AG08395 (cell line): Measurements from ENCODE around the gene BAD.
"Not testable (repeated sequence)": the region's sequence is repeated elsewhere in the genome, so short reads cannot be mapped to it uniquely, and the experiment has no call there.

Experiments used
- DNase-seq: peaks from one replicate; pipeline ENCODE4 v3.0.0; 2012; ENCODE audit warnings: mixed read lengths, low spot score

The BAD gene

DNA sequence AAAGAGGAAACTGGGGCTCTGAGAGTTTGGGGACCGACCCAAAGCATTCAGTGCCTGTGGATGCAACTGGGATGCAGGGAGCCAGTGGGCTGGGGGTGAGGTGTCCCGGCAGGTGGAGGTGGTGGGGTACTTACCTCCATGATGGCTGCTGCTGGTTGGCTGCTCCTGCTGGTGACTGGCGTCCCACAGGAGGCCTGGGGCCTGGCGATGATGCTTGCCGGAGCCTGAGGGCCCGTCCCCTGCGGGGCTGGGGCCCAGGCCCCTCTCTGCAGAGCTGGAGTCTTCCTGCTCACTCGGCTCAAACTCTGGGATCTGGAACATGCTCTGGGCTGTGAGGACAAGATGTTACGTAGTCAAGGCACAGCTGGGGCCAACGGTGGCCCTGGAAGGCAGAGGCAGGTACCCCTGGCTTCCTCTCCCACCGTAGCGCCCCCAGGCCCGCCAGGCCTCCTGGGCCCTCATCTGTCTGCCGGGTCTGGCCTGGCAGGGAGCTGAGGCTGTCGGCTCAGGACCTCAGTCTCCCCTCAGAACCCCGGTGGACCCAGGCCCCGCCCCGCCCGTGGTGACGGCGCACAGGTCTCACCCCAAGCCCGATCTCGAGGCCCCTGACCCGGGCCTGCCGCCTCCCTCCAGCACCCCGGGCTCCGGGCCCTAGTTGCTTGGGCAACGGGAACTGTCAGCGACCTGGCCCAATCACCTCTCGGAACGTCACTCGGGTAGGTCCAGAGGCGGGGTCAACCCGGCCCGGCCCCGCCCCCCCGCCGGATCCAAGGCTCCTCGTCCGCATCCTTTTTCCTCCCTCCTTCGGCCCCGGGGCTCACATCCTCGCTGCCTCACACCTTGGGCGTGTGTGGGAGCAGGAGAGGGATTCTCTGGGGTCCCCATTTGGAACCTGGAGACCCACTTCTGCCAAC lies at the start of gene BAD:
Gene BAD (minus strand): TSS at position 618 of the 914 bp plus-strand sequence. CDS start 297 bp downstream, at position 321.
- peak; percentile 99 for DNase-seq

DNA sequence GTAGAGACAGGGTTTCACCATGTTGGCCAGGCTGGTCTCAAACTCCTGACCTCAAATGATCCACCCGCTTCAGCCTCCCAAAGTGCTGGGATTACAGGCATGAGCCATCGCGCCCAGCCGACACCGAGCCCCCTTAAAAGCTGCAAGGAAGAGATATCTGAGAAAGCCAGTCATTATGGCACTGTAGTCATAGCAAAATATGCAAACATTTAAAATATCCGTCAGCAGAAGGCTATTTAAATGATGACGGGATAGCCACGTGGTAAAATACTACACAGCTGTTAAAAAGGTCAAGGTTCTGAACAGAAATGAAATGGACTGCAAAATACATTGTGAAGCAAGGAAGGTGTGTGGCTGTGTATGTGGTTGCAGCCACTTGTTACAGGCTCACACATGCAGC lies 49.1 kb upstream of the BAD start:
- DNase-seq: no peak

DNA sequence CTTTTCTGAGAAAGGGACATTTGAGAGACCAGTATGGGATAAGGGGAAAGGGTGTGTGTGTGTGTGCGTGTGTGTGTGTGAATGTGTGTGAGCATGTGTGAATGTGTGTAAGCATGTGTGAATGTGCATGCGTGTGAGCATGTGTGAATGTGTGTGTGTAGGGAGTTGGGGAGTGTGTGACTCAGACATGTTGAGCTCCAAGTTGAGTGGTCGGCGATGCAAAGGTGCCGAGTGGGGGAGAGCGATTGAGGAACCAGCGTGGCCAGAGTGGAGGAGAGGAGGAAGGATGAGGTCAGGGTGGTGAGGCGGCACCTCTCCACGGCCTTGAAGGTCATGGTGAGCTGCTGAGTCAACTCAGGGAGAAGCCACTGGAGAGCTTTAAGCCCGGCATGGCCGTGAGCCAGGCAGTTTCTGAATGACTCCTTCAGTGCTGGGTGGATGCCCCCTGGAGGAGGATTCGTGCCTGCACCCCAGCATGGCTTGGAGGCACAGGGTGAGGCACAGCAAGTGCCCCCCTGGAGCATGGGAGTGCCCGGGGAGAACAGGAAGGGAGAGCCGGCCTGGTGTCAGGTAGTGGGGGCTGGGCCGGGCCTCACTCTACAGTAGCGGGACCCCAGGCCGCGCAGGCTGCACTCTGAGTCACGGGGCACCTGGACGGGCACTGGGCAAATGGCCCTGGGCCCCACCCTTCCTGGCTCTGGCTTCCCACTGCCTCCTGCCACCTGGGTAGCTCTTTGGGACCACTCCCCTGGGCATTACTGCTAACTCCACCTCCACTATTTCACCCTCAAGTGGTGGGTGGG lies 47.3 kb upstream of the BAD start:
- DNase-seq: peak; percentile 93

DNA sequence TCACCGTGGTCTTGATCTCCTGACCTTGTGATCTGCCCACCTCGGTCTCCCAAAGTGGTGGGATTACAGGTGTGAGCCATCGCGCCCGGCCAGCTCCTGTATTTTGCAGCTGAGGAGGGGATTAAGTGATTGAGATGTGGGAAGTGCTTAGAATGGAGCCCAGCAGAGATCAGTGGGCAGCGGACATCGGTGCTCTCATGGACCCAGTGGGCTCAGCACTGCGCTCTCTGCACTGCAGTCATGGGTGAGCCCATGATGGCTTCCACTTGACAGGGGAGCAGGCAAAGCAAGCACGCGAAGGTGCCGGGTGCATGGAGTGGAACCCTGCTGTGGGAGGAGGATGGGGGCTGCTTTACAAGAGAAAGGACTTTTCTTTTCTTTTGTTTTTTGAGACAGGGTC lies 46.4 kb upstream of the BAD start:
- no peak for DNase-seq

DNA sequence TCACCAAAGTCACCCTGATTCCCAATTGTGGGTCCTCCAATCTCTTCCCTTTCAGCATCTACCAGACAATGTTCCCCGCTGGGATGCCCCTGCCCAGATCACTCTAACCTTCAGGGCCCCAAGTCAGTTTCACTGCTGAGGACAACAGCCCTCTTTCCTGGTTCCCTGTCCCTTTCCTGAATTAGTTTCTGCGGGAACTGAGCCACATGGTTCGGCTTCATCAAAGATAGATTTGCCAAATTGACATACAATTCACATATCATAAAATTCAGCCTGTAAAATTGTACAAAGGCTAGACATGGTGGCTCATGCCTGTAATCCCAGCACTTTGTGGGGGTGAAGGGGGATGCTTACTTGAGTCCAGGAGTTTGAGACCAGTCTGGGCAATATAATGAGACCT lies 43.5 kb upstream of the BAD start:
- no peak for DNase-seq

DNA sequence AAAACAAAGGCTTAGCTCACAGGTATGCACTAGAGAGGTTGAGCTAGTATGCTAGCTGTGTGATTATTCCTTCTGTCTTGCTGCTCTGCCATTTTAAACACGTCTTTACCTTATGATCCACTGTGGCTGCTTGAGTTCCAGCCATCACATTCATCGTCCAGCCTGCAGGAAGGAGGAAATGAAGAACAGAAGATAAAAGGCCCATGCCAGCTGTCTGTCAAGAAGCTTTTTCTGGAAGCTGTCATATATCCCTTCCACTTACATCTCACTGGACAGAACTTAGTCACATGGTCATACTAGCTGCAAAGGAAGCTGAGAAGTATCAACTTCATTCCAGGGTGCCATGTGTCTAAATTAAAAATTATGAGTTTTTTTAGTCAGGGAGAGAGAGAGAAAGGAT lies 42.9 kb upstream of the BAD start:
- DNase-seq: no peak

DNA sequence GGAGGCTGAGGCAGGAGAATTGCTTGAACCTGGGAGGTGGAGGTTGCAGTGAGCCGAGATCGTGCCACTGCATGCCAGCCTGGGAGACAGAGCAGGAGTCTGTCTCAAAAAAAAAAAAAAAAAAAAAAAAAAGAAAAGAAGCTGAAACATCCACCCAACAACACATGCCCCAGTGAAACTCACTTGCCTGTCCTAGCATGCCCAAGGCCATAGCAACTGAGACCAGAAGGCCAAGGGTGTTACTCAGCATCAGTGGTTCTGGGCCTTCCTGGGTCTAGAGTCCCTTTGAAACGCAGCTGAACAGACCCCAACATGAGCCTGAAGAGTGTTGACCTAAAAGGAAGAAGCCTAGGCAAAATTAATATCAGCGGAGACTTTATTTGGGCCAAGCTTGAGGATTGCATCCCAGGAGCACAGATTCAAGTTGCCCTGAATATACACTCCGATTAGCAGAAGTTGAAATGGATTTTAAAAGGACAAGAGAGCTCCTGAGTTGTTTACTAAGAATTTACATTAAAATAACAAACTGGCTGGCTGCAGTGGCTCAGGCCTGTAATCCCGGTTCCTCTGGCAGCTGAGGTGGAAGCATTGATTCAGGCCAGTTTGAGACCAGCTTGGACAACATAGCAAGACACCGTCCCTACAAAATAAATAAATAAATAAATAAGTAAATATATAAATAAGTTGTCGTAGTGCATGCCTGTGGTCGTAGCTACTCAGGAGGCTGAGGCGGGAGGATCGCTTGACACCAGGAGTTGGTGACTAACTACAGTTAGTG lies 40.4 kb upstream of the BAD start:
- DNase-seq: no peak

DNA sequence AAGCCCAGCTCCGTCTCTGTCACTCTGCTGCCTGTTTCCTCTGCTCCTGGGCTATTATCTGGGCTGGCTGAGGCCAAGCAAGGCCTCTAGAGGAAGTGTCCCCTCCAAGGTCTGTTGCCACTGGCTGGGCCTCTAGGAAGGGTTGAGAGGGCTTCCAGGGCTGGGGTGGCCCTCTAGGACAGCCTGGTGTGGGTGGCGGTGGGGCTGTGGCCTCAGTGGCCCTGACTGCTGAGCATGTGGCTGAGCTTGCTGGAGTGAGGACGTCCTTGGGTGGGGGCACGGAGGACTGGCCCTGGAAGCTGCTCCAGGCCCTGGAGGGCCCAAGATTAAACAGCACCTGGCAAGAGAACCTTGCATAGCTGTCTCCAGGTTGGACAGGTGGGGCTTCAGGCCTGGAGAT lies 39.5 kb upstream of the BAD start:
- not testable (repeated sequence) for DNase-seq

DNA sequence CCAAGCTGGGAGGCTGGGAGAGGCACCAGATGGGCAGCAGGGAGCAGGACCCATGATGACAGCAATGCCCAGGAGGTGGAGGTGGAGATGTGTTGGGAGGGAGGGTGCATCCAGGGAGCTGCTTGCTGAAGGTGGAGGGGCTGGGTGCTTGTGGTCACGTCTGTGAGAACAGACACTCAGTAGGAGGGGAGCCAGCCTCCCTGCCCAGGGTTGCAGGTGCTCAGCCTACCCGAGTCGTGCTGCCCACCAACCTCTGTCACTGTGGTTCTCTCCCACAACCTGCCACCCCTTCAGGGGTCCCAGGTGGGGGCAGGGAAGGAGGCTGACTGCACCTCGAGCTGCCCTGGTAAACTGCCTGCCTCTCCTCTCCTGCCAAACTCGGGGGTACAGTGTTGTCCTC lies 38.9 kb upstream of the BAD start:
- DNase-seq: no peak

DNA sequence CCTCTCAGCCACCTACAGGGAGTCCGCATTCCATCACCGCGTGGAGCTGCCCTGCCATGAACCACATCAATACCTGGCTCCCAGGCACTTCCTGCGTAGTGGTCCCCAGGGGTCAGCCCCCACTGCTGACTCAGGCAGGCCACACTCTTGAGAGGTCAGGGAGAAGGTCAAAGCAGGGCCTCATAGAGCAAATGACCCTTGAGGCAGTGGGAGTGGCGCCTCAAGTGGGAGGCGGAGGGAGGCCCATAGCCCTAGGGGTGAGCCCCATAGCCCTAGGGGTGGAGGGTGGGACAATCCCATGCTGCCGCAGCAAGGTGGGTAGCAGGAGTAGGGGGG lies 38.4 kb upstream of the BAD start:
- no peak for DNase-seq

DNA sequence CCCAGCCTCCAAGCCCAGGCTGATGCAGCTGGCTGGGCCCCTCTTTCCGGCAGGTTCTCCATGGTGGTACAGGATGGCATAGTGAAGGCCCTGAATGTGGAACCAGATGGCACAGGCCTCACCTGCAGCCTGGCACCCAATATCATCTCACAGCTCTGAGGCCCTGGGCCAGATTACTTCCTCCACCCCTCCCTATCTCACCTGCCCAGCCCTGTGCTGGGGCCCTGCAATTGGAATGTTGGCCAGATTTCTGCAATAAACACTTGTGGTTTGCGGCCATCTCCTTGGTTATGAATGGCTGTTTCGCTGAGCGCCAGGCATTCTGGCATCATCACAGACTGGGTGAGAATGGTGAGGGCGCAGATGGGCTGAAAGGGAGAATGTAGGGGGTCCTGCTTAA lies 37.1 kb upstream of the BAD start:
- no peak for DNase-seq

DNA sequence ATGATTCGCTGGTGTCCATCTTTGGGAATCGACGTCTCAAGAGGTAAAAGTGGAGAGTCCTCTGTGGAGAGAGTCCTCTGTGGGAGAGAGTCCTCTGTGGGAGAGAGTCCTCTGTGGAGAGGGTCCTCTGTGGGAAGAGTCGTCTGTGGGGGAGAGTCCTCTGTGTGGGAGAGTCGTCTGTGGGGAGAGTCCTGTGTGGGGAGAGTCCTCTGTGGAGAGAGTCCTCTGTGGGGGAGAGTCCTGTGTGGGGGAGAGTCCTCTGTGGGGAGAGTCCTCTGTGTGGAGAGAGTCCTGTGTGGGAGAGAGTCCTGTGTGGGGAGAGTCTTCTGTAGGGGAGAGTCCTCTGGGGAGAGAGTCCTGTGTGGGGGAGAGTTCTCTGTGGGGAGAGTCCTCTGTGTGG lies 36.6 kb upstream of the BAD start:
- DNase-seq: no peak

DNA sequence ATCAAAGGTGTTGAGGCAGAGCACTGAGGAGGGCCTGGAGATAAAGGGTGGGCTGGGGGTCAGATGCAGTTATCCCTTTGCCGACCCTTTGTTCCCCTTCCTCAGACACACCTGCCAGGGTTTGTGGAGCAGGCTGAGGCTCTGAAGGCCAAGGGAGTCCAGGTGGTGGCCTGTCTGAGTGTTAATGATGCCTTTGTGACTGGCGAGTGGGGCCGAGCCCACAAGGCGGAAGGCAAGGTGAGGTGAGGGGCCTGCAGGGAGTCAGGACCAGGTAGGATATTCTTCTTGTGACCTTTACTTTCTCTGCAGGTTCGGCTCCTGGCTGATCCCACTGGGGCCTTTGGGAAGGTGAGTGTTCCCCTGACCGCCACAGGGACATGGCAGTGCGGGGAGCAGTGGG lies 36.1 kb upstream of the BAD start:
- no peak for DNase-seq

DNA sequence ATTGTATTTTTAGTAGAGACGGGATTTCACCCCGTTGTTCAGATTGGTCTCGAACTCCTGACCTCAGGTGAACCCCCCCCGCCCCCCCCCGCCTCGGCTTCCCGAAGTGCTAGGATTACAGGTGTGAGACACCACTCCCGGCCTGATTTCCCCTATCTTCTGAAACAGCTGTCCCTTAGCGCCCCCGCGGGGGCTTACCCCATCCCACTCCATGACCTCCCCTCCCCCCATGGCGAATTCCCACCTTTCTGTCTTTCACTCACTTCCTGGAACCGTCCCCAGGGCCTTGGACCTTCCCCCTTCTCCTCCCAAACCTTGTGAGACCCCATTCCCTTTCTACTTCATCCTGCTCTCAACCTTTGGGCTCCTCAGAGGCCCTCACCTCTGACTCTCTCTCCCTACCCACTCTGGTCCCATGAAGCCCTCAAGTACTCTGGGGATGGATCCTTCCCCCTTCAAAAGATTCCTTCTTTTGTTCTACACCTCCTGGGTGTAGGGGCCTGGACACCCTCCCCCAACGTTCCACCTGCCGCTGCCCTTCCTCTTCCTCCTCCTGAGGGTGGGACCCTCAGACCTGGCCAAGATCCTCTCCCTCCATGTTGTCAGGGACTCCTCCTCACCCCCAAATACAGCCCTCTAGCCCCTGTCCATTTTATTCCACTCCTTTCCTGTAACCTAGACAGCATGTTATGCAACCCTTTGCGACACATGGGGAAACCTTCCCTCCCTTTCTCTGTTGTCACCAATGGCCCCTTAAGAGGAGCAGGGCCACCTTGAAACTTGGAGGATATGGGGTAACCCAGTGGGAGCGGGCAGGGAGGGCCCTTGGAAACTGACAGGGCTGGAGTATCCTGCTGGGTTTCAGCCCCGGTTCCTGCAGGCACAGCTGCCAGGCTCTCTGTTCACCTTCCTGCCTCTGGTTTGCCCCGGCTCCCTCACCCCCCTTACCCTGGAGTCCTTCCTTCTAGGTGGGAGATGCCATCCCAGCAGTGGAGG lies 34.6 kb upstream of the BAD start:
- no peak for DNase-seq

DNA sequence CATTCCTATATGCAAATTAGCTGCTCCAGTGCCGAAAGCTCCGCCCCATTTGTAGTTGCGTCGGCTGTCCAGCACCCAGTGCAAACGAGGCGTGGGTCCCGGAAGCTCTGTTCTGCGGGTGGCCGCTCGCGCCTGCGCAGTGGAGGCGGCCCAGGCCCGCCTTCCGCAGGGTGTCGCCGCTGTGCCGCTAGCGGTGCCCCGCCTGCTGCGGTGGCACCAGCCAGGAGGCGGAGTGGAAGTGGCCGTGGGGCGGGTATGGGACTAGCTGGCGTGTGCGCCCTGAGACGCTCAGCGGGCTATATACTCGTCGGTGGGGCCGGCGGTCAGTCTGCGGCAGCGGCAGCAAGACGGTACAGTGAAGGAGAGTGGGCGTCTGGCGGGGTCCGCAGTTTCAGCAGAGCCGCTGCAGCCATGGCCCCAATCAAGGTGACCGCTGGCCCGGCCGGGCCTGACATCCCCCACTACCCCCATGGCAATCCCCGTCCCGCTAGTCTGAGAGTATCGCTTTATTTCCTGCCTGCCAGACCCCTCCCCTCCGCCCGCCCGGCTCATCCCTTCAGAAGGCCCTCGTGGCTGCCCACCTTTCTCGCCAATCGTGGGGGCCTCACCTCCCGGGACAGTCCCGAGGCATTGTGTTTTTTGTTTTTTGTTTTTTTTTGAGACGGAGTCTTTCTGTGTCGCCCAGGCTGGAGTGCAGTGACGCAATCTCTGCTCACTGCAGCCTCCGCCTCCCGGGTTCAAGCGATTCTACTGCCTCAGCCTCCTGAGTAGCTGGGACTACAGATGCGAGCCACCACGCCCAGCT lies 33.7 kb upstream of the BAD start, which contains the start of gene PRDX5:
Gene PRDX5 (plus strand): TSS at position 161 of the 805 bp plus-strand sequence. CDS start 95 bp downstream, at position 256.
- DNase-seq: peak; percentile 98

DNA sequence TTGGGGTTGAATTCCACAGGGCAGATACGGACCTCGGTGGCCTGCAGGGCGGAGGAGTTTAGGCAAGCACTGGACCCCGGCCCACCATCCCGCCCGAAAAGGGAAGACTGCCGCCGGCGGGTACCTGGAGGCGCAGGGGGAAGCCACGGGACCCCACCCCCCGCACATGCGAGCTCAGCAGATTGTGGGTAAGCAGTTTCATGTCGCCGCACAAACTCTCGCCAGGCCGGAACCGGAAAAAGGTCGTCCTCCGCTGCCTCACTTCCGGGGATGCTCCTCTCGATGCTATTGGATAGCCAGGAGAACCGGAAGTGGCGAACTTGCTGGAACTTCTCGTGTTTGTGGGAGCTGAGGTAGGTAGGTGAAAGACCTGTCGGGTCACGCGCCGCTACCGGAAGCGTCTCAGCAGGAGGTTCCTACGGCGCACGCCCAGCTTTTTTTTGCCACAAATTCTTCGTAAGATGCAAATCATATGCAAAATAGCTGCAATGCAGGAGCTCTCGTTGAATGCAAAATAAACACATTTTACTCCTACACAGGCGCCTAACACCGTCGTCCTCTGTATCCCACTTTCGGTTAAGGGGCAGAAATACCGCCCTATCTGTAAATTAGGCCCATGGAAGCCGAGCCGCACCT lies 33.0 kb upstream of the BAD start, which contains the start of gene TRMT112:
Gene TRMT112 (minus strand): TSS at position 235 of the 636 bp plus-strand sequence. CDS start 33 bp downstream, at position 202.
- DNase-seq: peak; percentile 90

DNA sequence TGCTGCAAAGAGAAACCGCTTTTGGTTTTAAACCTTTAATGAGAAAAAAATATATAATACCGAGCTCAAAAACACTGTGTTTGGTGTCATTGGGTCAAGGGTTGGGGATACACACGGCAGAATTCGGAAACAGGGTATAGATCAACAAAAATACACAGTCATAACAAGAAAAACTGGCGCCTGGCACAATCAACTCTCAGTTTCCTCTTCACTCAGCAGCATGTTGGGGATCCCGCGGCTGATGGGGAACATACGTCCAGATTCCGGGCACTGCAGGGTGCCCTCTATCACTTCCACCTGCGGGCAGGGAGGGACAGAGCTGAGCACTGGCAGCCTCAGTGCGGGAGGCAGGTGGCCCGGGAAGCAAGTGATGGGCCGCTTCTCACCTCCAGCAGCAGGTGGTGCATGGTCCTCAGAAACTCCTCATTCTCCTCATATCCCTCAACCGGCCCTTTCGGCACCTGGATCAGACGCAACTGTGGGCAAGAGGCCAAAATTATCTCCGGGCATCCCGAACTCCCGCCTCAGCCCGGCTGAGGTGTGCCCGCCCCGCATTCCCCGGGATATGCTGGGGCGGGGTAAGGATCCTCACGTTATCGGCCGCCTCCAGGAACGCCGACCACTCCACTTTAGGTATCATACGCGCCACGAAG lies 32.3 kb upstream of the BAD start:
- DNase-seq: no peak

DNA sequence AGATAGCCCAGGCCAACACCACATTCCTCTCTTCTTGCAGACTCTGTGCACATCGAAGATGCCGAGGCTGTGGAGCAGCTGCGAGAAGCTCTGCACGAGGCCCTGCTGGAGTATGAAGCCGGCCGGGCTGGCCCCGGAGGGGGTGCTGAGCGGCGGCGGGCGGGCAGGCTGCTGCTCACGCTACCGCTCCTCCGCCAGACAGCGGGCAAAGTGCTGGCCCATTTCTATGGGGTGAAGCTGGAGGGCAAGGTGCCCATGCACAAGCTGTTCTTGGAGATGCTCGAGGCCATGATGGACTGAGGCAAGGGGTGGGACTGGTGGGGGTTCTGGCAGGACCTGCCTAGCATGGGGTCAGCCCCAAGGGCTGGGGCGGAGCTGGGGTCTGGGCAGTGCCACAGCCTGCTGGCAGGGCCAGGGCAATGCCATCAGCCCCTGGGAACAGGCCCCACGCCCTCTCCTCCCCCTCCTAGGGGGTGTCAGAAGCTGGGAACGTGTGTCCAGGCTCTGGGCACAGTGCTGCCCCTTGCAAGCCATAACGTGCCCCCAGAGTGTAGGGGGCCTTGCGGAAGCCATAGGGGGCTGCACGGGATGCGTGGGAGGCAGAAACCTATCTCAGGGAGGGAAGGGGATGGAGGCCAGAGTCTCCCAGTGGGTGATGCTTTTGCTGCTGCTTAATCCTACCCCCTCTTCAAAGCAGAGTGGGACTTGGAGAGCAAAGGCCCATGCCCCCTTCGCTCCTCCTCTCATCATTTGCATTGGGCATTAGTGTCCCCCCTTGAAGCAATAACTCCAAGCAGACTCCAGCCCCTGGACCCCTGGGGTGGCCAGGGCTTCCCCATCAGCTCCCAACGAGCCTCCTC lies 31.4 kb upstream of the BAD start:
- not testable (repeated sequence) for DNase-seq
